Bone marrow (tissue), 2 donors: Measurements from ENCODE around the gene IFT81.
A peak's percentile ranks its signal among the peaks of the same experiment; 100 is the strongest.

Experiments
- DNase-seq, 2 donors: peaks; one replicate each; lab custom pipeline; 2025; lab: John Stamatoyannopoulos, UW

Gene IFT81, protein sequence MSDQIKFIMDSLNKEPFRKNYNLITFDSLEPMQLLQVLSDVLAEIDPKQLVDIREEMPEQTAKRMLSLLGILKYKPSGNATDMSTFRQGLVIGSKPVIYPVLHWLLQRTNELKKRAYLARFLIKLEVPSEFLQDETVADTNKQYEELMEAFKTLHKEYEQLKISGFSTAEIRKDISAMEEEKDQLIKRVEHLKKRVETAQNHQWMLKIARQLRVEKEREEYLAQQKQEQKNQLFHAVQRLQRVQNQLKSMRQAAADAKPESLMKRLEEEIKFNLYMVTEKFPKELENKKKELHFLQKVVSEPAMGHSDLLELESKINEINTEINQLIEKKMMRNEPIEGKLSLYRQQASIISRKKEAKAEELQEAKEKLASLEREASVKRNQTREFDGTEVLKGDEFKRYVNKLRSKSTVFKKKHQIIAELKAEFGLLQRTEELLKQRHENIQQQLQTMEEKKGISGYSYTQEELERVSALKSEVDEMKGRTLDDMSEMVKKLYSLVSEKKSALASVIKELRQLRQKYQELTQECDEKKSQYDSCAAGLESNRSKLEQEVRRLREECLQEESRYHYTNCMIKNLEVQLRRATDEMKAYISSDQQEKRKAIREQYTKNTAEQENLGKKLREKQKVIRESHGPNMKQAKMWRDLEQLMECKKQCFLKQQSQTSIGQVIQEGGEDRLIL

DNA sequence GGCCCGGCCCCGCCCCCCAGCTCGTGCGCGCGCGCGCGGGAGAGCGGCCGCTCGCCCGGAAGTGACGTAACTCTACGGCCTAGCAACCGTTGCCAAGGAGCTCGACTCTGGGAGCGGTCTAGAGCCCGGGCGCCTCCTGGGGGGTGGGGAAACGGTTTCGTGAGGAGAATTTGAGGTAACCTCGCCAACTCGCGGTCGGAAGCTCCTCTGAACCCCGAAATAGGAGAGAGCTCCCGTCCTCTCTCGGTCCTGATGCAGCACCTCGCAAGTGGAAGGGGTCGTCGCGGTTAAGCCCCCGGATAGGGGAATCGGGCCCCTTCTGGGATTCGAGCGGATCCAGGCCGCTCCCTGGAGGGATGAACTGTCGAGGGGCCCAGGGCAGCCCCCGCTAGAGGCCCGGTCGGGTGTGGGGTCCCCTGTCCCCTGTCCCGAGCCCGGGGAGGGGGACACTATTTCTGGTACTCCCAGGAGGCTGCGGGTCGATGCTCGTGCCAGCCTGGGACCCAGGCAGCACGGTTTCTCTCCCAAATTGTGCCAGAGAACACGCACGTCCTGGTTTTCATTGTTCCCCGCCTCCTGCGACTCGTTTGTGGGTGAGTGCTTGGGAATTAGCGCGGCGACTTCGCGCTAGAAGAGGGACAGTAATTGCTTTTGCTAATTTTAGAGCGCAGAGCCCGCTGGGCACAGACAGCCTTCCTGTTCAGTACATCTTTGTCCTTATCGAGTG, at the start of gene IFT81:
TSS of gene IFT81 (plus strand) at position 89 of the 727 bp plus-strand sequence. CDS start 3,024 bp downstream, outside the sequence.
- DNase-seq: peak; percentile 82 to 91

DNA sequence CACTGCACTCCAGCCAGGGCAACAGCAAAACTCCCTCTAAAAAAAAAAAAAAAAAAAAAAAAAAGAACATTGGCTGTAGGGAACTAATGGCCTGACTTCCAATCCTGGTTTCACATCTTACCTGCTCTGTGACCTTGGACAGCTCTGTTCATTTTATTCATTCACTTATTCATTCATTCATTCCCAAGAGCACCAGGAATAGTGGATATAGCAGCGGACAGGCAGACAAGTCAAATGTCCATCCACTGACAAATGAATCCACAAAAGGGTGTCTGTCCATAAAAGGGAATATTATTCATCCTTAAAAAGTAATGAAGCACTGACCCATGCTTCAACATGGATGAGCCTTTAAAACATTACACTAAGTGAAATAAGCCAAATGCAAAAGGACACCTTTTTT, 48.3 kb upstream of the IFT81 start:
- DNase-seq: no peak

DNA sequence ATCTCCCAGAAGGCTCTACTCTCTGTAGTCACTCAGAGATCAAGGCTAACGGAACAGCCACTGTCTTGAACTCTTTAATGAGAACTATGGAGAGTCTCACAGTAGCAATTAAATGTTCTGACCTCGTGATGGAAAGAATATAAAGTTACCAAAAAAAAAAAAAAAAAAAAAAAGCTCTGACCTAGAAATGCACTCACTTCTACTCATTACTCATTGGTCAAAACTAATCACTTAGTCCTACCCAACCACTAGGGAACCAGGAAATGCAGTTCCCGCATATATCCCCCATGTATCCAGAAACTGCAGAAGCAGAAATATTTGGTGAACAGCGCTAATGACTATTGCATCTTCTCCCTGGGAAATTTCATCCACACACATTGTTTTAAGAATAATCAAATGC, 46.4 kb upstream of the IFT81 start:
- DNase-seq: no peak

DNA sequence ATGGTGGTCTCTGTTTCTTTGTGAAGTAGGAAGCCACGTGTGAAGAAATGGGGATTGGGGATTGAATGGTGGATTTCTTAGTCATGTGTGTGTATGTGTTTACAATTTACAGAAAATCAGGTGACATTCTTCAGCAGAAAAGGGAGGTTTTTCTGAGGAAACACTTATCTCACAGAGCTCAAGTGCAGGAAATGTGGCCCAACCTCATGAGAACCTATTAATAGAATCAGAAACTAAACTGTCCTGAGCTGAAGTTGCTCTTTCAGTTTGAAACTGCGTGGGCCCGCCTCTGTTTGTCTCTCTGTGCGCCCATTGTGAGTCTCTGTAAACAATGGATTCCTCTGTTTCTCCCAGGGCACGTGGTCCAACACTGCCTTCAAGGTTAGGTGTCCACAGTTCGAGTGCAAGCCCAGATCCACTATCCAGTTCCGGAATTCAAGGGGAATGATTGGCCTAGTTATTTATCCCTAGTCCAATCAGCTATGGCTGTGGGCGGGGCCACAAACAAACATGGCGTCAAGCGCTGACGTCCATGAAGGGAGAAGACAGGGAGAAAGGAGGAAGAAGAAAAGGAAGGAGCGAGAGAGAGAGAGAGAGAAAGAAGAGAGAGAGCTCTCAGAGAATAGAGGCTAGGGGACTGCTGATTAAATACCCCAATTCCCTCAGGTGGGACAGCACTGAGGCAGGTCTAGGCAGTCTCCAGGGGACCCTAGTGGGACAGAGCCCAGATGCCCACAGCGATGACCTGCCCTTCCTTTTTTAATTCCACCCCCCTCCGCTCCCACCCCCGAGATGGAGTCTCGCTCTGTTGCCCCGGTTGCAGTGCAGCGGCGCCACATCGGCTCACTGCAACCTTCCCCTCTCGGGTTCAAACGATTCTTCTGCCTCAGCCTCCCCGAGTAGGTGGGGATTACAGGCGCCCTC, 44.4 kb upstream of the IFT81 start:
- DNase-seq: peak; percentile 28 to 92

DNA sequence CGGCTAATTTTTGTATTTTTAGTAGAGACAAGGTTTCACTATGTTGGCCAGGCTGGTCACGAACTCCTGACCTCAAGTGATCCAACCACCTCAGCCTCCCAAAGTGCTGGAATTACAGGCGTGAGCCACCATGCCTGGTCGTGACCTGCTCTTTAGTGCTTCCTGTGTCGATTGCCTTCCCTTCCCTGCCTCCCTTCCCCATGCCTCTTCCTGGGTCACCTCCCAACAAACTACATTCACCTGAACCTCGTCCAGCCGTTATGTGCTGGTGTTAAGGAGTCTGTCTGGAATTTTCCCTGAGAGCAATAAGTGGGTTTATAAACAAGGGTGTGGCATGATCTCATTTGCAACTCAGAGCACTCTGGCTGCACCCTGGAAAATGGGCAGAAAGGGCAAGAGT, 43.7 kb upstream of the IFT81 start:
- DNase-seq: no peak

DNA sequence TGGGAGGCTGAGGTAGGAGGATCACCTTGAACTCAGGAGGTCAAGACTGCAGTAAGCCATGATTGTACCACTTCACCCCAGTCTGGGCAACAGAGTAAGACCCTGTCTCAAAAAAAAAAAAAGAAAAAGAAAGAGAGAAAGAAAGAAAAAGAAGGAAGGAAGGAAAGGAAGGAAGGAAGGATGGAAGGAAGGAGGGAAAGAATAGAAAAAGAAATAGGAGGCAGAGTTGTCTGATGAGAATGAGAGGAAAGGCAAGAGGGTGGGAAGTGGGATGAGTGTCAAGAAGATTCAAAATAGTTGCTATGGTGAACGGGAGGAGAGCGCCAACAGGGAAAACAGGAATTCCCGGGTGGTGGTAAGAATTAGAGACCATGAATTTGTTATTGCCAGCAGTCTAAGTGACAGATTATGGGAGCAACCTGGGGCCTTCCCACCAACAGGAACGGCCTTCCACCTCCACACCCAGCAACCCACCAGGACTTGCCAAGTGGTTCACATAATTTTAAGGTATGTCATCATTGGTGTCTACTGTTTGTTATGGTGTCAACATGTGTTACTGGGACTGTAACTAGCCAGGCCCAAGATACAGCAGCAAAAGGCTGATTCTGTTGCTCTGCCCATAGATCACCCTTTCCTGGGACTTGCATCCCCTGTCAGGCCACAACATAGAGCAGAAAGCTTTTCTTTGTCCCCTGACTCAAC, 39.7 kb upstream of the IFT81 start:
- no peak for DNase-seq

DNA sequence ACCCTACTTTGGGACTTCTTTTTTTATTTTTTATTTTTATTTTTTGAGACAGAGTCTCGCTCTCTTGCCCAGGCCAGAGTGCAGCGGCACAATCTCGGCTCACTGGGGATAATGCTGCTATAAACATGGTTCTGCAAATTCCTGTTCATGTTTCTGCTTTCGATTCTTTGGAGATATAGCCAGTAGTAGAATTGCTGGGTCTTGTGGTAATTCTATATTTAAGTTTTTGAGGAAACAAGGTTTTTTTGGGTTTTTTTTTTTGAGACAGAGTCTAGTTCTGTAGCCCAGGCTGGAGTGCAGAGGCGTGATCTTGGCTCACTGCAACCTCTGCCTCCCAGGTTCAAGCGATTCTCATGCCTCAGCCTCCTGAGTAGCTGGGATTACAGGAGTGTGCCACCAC, 35.9 kb upstream of the IFT81 start:
- peak in 1 of 2 donors; percentile 36 for DNase-seq

DNA sequence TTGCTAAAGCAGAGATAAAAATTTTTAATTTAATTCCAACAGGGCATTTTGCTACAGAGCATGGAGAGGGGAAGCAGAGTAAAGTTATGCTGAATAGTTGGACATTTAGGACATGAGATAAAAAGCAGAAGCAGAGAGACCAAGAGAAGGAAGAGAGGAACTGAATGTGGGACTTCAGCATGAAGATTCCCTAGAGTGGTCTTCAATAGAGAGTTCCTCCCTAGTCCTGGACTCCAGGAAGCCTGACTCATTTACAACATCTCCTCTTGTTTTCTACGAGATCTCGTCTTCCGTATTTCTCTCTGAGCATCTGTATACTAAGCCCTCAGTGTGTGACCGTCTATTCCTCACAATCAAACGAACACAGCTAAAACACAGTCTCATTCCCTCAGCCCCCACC, 35.2 kb upstream of the IFT81 start:
- peak in 1 of 2 donors; percentile 84 for DNase-seq

DNA sequence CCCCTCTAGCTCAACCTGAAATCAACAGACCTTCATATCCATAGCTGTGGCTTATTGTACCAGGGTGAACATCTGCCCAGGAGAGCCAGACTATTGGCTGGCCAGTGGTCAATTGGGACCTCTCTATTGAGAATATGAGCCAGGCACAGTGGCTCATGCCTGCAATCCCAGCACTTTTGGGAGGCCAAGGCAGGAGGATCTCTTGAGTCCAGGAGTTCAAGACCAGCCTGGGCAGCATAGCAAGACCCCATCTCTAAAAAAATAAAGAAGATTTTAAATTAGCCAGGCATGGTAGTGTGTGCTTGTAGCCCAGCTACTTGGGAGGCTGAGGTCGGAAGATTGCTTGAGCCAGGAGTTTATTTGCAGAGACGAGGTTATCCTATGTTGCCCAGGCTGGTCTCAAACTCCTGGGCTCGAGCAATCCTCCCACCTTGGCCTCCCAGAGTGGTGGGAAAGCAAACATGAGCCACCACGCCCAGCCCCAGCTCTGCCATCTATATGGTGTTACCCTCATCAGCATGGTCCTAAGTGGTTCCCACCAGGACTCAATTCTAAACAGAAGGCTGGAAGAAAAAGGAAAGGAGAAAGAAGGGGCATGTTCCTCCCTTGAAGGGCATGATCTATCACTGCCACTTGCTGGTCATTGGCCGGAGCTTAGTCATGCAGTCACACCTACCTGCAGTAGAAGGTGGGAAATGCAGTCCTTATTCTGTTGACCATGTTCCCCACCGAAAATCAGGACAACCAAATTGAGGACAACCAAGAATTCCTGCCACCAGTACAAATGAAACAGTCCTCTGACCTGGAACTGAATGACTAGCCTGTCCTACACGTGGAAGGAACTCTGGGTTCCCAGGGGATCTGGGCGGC, 33.7 kb upstream of the IFT81 start:
- no peak for DNase-seq

DNA sequence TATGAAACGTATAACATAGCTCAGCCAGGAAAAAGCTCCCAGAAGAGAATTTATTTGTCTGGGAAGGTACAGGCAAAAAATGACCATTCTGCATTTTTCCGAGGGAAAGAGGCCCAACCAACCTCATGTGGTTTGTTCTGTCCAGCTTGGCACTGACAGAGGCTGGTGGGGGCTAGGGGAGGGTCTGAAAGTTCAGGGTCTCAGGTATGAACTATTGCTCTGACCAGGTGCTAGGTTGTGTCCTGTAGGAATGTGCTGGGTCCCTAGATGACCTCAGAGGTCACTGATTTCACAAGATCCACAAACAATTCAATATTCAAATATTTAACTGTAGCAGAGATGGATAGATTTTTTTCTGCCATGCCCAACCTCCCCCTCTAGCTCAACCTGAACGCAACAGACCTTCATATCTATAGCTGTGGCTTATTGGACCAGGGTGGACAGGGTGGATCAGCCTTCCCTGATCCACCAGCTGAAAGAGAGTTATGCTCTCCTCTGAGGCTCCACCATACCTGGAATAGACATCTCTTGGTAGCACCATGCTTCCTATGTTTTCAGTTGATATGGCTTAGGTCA, 32.9 kb upstream of the IFT81 start:
- no peak for DNase-seq

DNA sequence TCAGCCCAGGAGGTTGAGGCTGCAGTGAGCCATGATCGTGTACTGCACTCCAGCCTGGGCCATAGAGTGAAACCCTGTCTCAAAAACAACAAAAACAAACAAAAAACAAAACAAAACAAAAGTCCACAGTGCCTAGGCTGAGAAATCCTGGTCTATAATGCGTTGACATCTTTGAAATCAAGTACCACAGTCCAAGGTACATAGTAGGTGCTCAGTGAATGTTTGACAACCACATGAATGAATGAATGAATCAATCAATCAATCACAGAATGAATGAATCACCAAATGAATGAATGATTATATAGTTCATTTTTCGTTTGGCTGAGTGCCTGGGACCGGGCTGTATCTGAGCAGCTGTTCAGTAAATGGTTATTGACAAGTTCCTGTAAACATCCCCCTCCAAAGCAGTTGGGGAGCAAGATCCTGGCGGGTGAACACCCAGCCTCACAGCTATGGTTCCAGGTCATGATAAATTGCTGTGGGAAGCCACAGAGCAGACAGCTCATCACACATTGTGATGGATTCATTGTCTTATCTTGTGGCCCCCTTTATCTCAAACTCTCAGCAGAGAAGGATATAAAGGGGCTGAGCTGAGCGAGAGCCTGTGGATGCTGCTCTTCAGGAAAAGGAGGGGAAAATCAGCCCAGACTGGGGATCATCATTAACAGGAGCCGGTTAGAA, 30.4 kb upstream of the IFT81 start:
- peak in 1 of 2 donors; percentile 23 for DNase-seq

DNA sequence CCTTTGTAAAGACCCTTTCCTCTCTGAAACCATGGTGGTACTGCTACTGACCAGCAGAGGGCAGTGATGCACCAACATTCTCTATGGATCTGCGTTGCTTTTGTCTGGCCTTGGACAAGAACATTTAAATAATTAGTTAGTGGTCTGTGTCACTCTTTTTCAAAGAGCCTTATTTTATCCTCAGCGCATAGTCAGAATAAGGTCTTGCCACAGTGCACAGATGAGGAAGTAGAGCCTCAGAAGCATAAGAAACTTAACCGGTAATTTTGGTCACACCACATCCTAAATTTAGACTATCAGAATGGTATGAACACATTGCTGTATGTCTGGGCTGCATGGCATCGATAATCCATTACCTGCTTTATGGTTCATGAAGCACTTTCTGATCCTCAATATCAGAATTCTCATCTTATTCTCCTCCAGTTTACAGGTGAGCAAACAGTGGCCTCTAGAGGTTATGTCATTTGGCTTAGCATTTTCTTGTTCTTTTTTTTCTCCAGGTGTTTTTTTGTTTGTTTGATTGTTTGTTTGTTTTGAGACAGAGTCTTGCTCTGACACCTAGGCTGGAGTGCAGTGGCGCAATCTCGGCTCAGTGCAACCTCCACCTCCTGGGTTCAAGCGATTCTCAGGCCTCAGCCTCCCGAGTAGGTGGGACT, 23.7 kb upstream of the IFT81 start:
- DNase-seq: peak; percentile 8 to 75

DNA sequence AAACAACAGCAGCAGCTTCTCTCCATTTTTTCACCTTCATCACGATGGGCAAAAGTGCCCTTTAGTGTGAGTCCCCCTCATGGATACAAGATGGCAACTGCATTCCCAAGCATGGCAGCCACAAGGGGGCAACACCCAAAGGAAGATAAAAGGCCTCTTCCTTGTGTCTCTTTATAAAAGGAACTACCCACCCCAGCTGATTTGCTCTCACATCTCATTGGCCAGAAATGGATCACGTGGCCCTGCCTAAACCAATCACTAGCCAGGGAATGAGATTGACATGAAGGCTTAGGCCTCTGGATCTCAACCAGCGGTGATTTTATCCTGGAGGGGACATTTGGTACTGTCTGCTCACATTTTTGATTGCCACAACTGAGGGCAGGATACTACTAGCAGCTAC, 21.9 kb upstream of the IFT81 start:
- peak in 1 of 2 donors; percentile 39 for DNase-seq

DNA sequence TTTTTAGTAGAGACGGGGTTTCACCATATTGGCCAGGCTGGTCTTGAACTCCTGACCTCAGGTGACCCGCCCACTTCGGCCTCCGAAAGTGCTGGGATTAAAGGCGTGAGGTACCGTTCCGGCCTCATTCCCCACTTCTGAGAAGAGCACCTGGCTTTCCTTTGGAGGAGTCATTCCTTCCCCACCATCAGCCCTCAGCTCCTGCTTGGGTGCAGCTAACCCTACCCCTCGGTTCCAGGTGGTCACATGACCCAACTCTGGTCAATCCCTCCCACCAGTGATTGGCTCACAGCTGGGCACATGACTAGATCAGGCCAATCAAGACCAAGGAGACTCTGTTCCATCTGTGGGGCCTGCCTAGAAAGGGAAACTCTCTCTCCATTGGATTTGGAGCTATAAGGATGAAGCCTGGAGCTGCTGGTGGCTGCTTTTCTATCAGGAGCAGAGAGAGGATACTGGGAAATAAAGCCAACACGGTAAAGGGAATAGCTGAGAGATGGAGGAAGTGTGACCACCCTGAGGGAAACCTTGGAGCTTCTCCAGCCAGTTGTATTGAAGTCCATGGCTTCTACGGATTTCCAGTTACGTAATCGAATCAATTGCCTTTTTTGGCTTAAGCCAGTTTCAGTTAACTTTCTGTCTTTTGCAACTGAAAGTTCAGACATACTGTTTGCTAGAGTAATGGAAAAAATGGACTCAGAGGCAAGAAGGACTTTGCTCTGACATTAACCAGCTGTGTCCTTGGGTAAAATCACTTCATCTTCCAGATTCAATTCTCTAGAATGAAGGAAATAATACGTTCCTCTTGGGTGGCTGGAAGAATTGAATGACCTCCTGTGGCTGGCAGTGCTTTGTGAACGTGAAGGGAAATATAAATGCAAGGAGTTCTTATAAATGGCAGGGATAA, 19.7 kb upstream of the IFT81 start:
- DNase-seq: no peak

DNA sequence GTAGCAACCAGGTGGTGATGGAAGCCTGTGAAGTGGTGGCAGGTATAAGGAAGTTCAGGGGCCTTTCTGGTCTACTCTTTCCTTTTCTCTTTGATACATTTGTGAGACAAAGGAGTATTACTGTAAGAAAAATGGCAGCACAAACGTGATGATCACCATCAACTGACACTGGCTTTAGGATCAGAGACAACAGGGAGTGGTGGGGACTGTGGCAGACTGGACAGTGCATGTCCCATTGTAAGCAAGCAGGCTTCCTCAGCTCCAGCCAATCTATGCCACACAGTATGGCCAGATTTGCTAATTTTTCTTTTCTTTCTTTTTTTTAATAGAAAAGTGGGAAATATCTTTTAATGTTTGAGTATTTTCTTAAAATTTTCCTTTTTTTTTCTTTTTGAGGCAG, 19.0 kb upstream of the IFT81 start:
- DNase-seq: no peak

DNA sequence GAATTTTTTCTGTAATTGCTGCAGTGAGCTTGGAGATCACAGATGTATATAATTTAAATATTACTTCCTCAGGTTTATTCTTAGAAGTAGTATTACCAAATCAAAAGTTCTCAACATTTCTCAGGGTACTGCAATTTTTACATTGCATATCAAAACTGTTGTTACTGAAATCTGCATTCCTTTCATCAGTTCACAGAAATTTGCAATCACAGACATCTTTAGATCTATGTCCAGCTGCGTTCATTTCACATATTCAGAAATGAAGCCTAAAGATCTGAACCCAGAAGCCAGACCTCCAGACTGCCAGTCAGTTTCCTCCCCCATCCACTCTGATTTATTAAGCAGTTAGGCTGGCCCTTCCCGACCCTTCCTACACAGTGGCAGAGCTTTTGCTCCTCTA, 18.2 kb upstream of the IFT81 start:
- DNase-seq: no peak
